Activated CD4-positive, alpha-beta T cell treated with anti-CD3 and anti-CD28 coated beads, Interleukin-2, Interleukin-6, amounts not matched to agents 100 ng/mL and 50 ng/mL, durations not matched to agents 16 hours and 8 hours (primary cell): ENCODE results near the gene ZNF888.
A peak's percentile ranks its signal among the peaks of the same experiment; 100 is the strongest.
"Not testable (repeated sequence)": the region's sequence is repeated elsewhere in the genome, so short reads cannot be mapped to it uniquely, and the experiment has no call there.

Source experiments
- DNase-seq: peaks from one replicate; pipeline ENCODE4 v3.0.0-alpha.2; 2020

ZNF888 gene

DNA sequence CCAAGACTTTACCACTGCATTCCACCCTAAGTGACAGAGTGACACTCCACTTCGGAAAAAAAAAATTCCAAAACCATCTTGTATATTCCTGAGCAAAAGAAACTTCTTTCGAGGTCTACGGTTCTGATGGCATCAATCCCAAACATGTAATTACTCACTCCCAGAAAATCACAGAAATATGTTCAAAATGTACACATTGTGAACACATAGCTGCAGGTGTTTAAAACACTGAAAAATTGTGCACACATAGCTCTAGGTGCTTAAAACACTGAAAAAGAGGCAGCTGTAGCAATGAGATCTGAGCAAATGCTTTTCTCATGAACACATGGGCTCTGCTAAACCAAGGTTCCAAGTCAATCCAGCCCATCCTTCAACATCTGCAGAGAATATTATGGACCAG, 51.8 kb downstream of the ZNF888 start:
- DNase-seq = no peak

DNA sequence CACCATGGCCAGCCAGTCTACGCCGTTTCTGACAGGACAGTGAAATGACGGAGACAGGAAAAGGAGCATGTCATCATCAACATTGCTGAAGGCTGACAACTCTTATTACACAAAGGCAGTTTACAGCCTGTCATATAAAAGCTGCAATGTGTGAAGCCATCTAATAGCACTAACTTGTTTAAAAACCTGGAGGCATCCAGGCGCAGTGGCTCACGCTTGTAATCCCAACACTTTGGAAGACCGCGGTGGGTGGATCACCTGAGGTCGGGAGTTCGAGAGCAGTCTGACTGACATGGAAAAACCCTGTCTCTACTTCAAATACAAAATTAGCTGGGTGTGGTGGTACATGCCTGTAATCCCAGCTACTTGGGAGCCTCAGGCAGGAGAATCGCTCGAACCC, 55.2 kb downstream of the ZNF888 start:
- not testable (repeated sequence) for DNase-seq

DNA sequence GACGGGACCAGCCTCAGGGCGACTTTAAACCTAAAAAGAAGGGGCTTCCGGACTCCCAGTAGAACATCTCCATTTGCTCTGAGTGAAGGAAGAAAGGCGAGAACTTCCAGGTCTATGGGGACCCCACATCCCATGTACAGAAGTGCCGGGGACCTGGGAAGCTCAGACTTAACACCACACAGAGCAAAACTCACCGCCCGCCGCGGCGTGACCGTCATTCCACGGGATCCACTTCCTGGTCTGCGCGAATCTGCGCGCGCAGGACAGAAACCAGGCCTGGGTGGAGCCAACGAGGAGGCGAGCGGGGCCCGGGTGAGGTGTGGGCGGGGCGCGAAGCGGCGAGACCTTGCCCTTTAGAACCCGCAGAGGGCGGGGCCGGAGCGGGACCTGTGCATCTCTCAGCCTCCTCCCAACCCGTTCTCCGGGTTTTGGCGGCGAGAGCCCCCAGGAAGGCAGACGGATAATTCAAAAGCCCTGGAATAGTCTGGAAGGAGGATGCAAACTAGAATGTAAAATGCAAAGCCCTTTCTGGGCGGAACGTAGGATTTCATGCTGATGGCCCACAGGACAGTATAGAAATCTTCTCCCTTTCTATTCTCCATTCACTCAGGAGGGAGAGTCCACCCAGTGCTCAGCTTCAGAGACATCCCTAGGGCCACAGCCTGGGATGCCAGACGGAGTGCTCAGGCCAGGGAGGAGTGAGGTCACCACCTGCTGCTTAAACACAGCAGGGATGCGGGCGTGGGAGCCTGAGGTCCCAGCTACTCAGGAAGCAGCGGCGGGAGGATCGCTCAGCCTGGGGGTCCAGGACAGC, 65.6 kb downstream of the ZNF888 start, which contains the start of gene ZNF468:
Gene ZNF468, minus strand, starts transcription at position 242 of the 814 bp plus-strand sequence. CDS start 3,347 bp downstream, outside the sequence.
- peak; percentile 57 for DNase-seq

DNA sequence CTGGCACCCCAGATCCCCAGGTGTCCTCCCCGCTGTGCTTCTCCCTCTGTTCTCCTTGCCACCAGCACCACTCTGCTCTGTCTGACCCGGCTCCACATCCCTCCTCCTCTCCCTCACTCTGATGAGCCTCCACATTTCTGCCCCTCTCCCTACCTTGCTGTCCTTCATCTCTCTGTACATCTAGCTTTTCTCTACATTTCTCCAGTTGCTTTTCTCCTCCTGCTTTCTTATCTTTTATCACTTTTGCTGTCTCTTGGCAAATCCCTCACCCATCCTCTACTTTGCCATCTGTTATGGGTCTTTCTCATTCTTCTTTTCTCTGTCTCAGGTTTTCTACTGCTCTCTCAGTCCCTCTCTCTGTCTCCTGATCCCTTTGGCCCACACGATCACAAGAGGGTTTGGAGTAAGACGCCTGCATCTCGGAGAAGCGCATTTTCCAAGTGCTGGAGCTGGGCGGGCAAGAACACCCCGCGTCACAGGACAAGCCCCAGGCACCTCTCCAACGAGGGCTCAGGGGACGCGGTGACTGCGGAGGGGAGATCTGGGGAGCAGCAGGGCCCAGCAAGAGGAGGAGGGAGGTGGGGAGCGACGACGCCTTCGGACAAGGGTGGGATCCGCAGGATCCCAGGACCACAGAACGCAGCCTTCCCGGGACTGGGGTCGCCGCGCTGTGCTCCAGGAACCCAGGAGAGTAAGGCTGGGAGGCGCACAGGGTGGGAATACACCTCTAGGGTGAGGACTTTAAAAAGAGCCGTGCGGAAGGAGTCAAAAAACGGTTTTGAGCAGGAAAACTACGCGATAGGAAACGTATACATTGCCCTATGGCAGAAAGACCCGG, 66.5 kb downstream of the ZNF888 start:
- not testable (repeated sequence) for DNase-seq
